Cardiac muscle cell (in vitro differentiated cells and primary cell): Measurements from ENCODE around the gene DPP9. TPM values are rescaled to one million over a fixed set of nuclear protein-coding genes. Genes with fewer than 3 reads are reported as not detected.

Experiments used
- DNase-seq, 2 donors: peaks; one replicate each; pipeline versions ENCODE4 v3.0.0 to v3.0.0-alpha.2; 2010 to 2017; ENCODE audit warnings: low read depth in 1 of 2, low spot score in 1 of 2
- H3K27ac ChIP-seq: fragments of 200-600 bp; sonication (generic); 2 replicates; pipeline ENCODE4 v1.5.1; 2016
- H3K27me3 ChIP-seq: fragments of 200-600 bp; sonication (generic); 2 replicates; pipeline ENCODE4 v1.6.0; 2016; ENCODE audit warnings: control low read depth
- H3K36me3 ChIP-seq: fragments of 200-600 bp; sonication (generic); 2 replicates; pipeline ENCODE4 v1.5.1; 2016; ENCODE audit warnings: control low read depth
- H3K4me1 ChIP-seq: fragments of 200-600 bp; sonication (generic); 2 replicates; pipeline ENCODE4 v1.8.1; 2017; ENCODE audit warnings: low read depth, mild to moderate bottlenecking, mixed run types
- H3K4me3 ChIP-seq: fragments of 200-600 bp; sonication (generic); 2 replicates; pipeline ENCODE4 v1.5.1; 2016; ENCODE audit warnings: mild to moderate bottlenecking
- H3K9me3 ChIP-seq: fragments of 200-600 bp; sonication (generic); 2 replicates; pipeline ENCODE4 v1.5.1; 2017; ENCODE audit warnings: low read depth, mild to moderate bottlenecking, control low read depth
- polyA plus RNA-seq: library from polyadenylated mRNA; unstranded; fragments of >200 nt; fragmentation: Nextera tagmentation; extraction: Ambion mirVana; gene quantifications from 2 replicates; pipeline ENCODE4 v1.2.1, GENCODE V29; 2016
- total RNA-seq: library from RNA; depleted of rRNA; stranded (reverse); fragments of >200 nt; gene quantifications from 2 replicates; pipeline ENCODE4 v1.2.3, GENCODE V29; 2016
- TF ChIP-seq, protein P1 (sequence below): IDR thresholded peaks from 2 replicates; pipeline ENCODE4 v1.5.1; 2012; ENCODE audit warnings: low read depth, mild to moderate bottlenecking, low read length

Gene DPP9
- total and polyA plus RNA-seq, 2 experiments from 2014 or later: 25.4 to 50.4 TPM

DNA sequence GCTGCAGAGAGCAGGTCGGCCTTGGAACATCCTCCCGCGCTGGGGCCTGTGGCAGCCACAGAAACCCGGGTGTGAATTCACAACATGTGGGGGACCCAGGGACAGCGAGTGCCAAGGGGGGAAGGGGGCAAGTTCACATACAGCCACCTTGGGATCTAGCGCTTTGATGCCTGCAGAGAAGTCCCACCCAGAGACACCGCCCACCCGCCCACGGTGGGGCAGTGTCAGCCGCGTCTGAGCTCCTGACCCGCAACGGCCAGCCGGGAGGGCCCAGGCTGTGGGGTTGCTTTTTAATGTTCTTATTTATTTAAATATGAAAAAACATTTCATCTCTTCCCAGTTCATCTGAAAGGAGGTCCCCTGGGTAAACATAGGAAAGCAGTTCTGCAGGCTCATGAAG lies 66.4 kb downstream of the DPP9 start:
- no peak for DNase-seq
- Histone ChIP-seq H3K36me3 (peaks cover 12% of the 10 kb centered on the region), H3K9me3 (no peaks in the 10 kb centered on the region), H3K4me1 (peaks cover 6% of the 10 kb centered on the region), H3K27ac (no peak overlapping the region), H3K4me3 (no peak overlapping the region), H3K27me3 (no peaks in the 10 kb centered on the region)
- TF ChIP-seq, protein P1, sequence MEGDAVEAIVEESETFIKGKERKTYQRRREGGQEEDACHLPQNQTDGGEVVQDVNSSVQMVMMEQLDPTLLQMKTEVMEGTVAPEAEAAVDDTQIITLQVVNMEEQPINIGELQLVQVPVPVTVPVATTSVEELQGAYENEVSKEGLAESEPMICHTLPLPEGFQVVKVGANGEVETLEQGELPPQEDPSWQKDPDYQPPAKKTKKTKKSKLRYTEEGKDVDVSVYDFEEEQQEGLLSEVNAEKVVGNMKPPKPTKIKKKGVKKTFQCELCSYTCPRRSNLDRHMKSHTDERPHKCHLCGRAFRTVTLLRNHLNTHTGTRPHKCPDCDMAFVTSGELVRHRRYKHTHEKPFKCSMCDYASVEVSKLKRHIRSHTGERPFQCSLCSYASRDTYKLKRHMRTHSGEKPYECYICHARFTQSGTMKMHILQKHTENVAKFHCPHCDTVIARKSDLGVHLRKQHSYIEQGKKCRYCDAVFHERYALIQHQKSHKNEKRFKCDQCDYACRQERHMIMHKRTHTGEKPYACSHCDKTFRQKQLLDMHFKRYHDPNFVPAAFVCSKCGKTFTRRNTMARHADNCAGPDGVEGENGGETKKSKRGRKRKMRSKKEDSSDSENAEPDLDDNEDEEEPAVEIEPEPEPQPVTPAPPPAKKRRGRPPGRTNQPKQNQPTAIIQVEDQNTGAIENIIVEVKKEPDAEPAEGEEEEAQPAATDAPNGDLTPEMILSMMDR: no peak

DNA sequence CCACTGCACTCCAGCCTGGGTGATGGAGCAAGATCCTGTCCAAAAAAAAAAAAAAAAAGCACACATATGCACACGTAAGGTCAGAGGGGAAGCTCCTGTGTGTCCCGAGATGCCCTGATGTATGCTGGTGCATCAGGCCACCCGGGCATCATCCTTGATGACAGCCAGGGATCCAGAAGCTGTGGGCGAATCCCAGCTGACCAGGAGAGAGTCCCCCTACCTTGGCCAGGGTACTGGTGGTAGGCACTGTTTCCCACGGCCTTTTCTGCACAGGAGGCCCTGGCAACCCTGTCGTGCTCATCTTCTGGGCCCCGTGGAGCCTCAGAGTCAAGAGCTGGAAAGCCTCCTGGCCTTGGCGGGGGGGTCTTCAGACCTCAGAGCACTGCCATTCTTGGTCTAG lies 67.5 kb downstream of the DPP9 start:
- Histone ChIP-seq H3K27ac (no peak overlapping the region), H3K36me3 (peaks cover 12% of the 10 kb centered on the region), H3K27me3 (no peaks in the 10 kb centered on the region), H3K4me1 (peaks cover 6% of the 10 kb centered on the region), H3K9me3 (no peaks in the 10 kb centered on the region), H3K4me3 (no peak overlapping the region)
- TF ChIP-seq, protein P1: no peak
- DNase-seq: no peak

DNA sequence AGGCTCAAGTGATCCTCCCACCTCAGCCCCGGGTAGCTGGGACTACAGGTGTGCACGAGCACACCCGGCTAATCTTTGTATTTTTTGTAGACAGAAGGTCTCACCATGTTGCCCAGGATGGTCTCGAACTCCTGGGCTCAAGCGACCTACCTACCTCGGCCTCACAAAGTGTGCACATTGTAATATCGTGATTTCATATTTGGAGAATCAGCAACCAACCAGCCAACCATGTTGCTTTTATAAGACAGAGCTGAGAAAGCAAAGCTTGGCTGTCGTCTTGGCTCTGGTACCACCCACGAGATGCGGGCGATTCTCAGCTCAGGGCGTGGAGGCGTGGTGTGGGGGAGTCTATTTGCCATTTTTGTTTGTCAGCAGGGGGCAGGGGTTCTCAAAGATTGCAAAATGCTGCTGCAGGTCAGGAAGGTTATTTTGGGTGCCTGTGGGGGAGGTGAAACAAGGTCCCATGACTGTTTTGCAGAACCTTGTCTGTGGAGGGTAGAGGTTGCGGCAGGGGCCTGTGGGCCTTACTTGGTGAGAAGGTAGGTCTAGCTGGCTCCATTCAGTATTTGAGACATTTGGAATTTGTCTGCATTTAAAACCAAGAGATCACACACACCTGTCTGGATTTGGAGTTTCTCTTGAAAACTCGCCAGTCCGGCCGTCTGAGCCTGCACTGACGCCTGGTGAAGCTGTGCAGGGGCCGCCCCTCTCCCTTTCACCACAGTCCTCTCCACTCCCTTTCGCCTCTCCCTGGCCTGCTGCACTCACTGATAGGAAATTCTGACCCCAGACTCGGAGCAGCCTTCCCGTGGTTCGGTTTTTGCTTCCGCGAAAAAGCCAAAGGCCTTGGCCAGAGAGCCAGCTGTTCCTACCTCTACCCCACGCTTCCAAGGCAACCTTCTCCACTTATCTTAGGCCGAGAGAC lies 68.9 kb downstream of the DPP9 start:
- Histone ChIP-seq H3K4me1 (peaks cover 6% of the 10 kb centered on the region), H3K27ac (peak overlapping the region; percentile 31), H3K36me3 (peaks cover 7% of the 10 kb centered on the region), H3K4me3 (no peak overlapping the region), H3K27me3 (no peaks in the 10 kb centered on the region), H3K9me3 (no peaks in the 10 kb centered on the region)
- TF ChIP-seq, protein P1: no peak
- no peak for DNase-seq

DNA sequence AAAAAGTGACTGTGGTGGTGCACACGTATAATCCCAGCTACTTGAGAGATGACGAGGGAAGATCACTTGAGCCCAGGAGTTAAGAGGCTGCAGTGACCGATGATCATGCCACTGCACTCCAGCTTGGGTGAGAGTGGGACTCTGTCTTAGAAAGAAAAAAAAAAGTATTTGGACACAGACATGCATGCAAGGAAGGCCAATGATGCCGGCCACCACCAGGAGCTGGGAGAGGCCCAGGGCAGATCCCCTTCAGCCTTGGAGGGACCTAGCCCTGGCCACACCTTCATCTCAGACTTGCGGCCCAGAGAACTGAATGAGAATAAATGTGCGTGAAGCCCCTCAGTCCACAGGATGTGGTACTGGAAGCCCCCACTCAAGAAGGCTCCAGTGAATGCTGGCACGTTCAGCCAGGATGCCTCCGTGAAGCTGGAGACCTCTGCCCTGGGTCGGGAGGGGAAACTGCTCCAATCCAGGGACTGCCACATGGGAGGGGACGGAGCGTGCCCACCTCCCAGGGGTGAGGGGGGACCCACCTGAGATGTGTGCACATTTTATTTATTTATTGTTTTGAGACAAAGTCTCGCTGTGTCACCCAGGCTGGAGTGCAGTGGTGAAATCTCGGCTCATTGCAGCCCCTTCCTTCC lies 69.7 kb downstream of the DPP9 start:
- no peak for DNase-seq
- H3K4me3 ChIP-seq: no peak overlapping the region
- H3K36me3 ChIP-seq: peaks cover 2% of the 10 kb centered on the region
- TF ChIP-seq, protein P1: no peak
- H3K27ac ChIP-seq: peak overlapping the region; percentile 31
- peaks cover 6% of the 10 kb centered on the region for H3K4me1 ChIP-seq
- H3K27me3 ChIP-seq: no peaks in the 10 kb centered on the region
- no peaks in the 10 kb centered on the region for H3K9me3 ChIP-seq

DNA sequence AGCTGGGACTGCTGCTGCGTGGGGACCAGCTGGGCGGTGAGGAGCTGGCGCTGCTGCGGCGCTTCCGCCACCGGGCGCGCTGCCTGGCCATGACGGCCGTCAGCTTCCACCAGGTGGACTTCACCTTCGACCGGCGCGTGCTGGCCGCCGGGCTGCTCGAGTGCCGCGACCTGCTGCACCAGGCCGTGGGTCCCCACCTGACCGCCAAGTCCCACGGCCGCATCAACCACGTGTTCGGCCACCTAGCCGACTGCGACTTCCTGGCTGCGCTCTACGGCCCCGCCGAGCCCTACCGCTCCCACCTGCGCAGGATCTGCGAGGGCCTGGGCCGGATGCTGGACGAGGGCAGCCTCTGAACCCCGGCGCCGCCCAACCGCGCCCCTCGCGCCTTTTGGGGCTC lies 71.6 kb downstream of the DPP9 start:
- Histone ChIP-seq H3K4me1 (peaks cover 6% of the 10 kb centered on the region), H3K4me3 (no peak overlapping the region), H3K27me3 (no peaks in the 10 kb centered on the region), H3K27ac (no peak overlapping the region), H3K9me3 (no peaks in the 10 kb centered on the region), H3K36me3 (no peaks in the 10 kb centered on the region)
- TF ChIP-seq, protein P1: no peak
- DNase-seq: no peak
